Mesenchymal stem cell (in vitro differentiated cells and primary cell): ENCODE results near the gene ZBTB45.

ENCODE experiments used
- DNase-seq: peaks from one replicate; pipeline ENCODE4 v3.0.0-alpha.2; 2013
- H2AFZ ChIP-seq: one replicate; pipeline ENCODE4 v1.6.1; 2013; ENCODE audit warnings: low read depth, mild to moderate bottlenecking, control low read depth, inconsistent platforms, low read length, moderate library complexity
- H2AK5ac ChIP-seq: 2 replicates; pipeline ENCODE4 v1.6.1; 2013; ENCODE audit warnings: low read length, moderate library complexity, mild to moderate bottlenecking, inconsistent platforms; ENCODE audit not compliant: severe bottlenecking
- H2BK120ac ChIP-seq: one replicate; pipeline ENCODE4 v1.6.1; 2013; ENCODE audit warnings: low read depth, mild to moderate bottlenecking, inconsistent platforms, low read length, moderate library complexity
- H2BK12ac ChIP-seq, 2 experiments: one replicate each; pipeline ENCODE4 v1.6.1; 2013; ENCODE audit warnings: inconsistent platforms in 2 of 2, low read length in 2 of 2, mild to moderate bottlenecking in 2 of 2, moderate library complexity in 2 of 2, control low read depth in 1 of 2
- H2BK15ac ChIP-seq: one replicate; pipeline ENCODE4 v1.6.1; 2013; ENCODE audit warnings: mild to moderate bottlenecking, low read depth, inconsistent platforms; ENCODE audit not compliant: poor library complexity, severe bottlenecking
- H2BK5ac ChIP-seq: 2 replicates; pipeline ENCODE4 v1.6.1; 2013; ENCODE audit warnings: low read depth, mild to moderate bottlenecking, low read length, control low read depth, inconsistent platforms; ENCODE audit not compliant: poor library complexity, severe bottlenecking
- H3K14ac ChIP-seq, 2 experiments: one replicate each; pipeline ENCODE4 v1.6.1; 2013; ENCODE audit warnings: inconsistent platforms in 2 of 2, low read length in 2 of 2, control low read depth in 1 of 2, mild to moderate bottlenecking in 1 of 2, moderate library complexity in 1 of 2
- H3K18ac ChIP-seq, 2 experiments: one replicate each; pipeline ENCODE4 v1.6.1; 2013; ENCODE audit warnings: inconsistent platforms in 2 of 2, low read length in 2 of 2, control low read depth in 1 of 2, low read depth in 1 of 2, mild to moderate bottlenecking in 1 of 2
- H3K23ac ChIP-seq, 2 experiments: one replicate each; pipeline ENCODE4 v1.6.1; 2013; ENCODE audit warnings: inconsistent platforms in 2 of 2, low read length in 2 of 2, mild to moderate bottlenecking in 2 of 2, moderate library complexity in 2 of 2, control low read depth in 1 of 2
- H3K27ac ChIP-seq: 2 replicates; pipeline ENCODE4 v1.5.1; 2013; ENCODE audit warnings: mild to moderate bottlenecking, moderate library complexity, low read length, control low read depth, inconsistent platforms; ENCODE audit not compliant: poor library complexity, severe bottlenecking
- H3K27me3 ChIP-seq, 2 experiments: 2 replicates each; pipeline versions ENCODE4 v1.6.1 to v1.7.0; 2013; ENCODE audit warnings: low read length in 2 of 2, mild to moderate bottlenecking in 2 of 2, moderate library complexity in 2 of 2, control low read depth in 1 of 2, inconsistent platforms in 1 of 2; ENCODE audit not compliant: control insufficient read depth in 1 of 2, insufficient read depth in 1 of 2
- H3K36me3 ChIP-seq, 2 experiments: 2 replicates each; pipeline versions ENCODE4 v1.6.1 to v1.7.0; 2013; ENCODE audit warnings: low read length in 2 of 2, control low read depth in 1 of 2, inconsistent platforms in 1 of 2, low read depth in 1 of 2, mild to moderate bottlenecking in 1 of 2; ENCODE audit not compliant: insufficient read depth in 2 of 2, control insufficient read depth in 1 of 2
- H3K4ac ChIP-seq, 2 experiments: one replicate each; pipeline ENCODE4 v1.6.1; 2013; ENCODE audit warnings: inconsistent platforms in 2 of 2, low read length in 2 of 2, mild to moderate bottlenecking in 2 of 2, moderate library complexity in 2 of 2, control low read depth in 1 of 2, low read depth in 1 of 2
- H3K4me1 ChIP-seq: 2 replicates; pipeline ENCODE4 v1.6.1; 2013; ENCODE audit warnings: low read depth, low read length, control low read depth; ENCODE audit not compliant: control insufficient read depth, insufficient read depth
- H3K4me2 ChIP-seq: 2 replicates; pipeline ENCODE4 v1.6.1; 2013; ENCODE audit warnings: low read length, mild to moderate bottlenecking, inconsistent platforms; ENCODE audit not compliant: poor library complexity, severe bottlenecking
- H3K4me3 ChIP-seq, 2 experiments: 2 replicates each; pipeline versions ENCODE4 v1.5.1 to v1.7.0; 2013; ENCODE audit warnings: low read length in 2 of 2, mild to moderate bottlenecking in 2 of 2, control low read depth in 1 of 2, low read depth in 1 of 2; ENCODE audit not compliant: insufficient read depth in 1 of 2
- H3K79me1 ChIP-seq: replicated peaks from 2 replicates; pipeline ENCODE4 v1.6.1; 2013; ENCODE audit warnings: mild to moderate bottlenecking, control low read depth, low read length, inconsistent platforms; ENCODE audit not compliant: poor library complexity, severe bottlenecking
- H3K9ac ChIP-seq: 2 replicates; pipeline ENCODE4 v1.7.0; 2013; ENCODE audit warnings: mild to moderate bottlenecking, low read length, moderate library complexity
- H3K9me3 ChIP-seq: 2 replicates; pipeline ENCODE4 v1.7.0; 2013; ENCODE audit warnings: mild to moderate bottlenecking, low read length; ENCODE audit not compliant: control insufficient read depth
- H4K8ac ChIP-seq: one replicate; pipeline ENCODE4 v1.6.1; 2013; ENCODE audit warnings: inconsistent platforms, mild to moderate bottlenecking, low read length, moderate library complexity
- H4K91ac ChIP-seq: one replicate; pipeline ENCODE4 v1.6.1; 2013; ENCODE audit warnings: mild to moderate bottlenecking, low read length, inconsistent platforms
- WGBS: methylation state at CpG from one replicate; pipeline ENCODE4 v1.1.7; 2013; ENCODE audit warnings: mixed read lengths; 5-methylcytosine and 5-hydroxymethylcytosine counted together

Gene ZBTB45

DNA sequence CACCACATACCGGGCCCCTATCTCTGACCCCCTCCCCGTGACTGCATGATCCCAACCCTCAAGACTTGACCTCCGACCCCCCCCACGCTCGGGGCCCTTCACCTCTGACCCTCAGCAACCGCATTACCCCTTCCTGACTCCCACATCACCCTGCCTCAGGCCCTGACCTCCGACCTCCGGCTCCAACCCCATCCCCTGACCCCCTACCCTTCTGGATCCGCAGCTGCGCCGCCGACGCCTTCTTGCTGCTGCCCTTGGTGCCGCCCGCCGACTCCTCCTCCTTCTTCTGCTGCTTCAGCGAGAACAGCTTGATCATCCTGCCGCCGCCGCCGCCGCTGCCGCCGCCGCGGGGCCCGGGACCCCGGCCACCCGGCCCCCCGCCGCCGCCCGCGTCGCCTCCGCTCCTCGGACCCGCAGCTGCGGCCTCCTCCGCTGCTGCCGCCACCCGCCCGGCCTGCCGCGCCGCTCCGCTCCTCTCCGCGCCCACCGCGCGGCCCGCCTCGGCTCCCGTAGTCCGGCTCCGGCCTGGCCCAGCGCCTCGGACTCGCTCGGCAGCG, 38.5 kb upstream of the ZBTB45 start, which contains the start of gene UBE2M:
Gene UBE2M, minus strand, starts transcription at position 546 of the 557 bp plus-strand sequence. Its CDS starts 230 bp downstream, at position 316.
- peak within 1 kb of the TSS; percentile 96 for H2BK15ac ChIP-seq
- H3K9me3 ChIP-seq = no peaks in the 10 kb centered on the region
- H3K18ac ChIP-seq = peak within 1 kb of the TSS; percentile 100
- peaks cover 19 to 39% of the 10 kb centered on the region in 2 experiments for H3K36me3 ChIP-seq
- peak within 1 kb of the TSS; percentile 76 to 100 for H3K14ac ChIP-seq
- H3K27ac ChIP-seq = peak within 1 kb of the TSS; percentile 99
- H3K4ac ChIP-seq = peak within 1 kb of the TSS; percentile 99 to 100
- peak; percentile 67 for DNase-seq
- H2BK5ac ChIP-seq = peak within 1 kb of the TSS; percentile 90
- WGBS = 2% methylated on average over 43 of the region's 62 CpGs
- peak within 1 kb of the TSS; percentile 100 for H3K9ac ChIP-seq
- H2AFZ ChIP-seq = peak within 1 kb of the TSS; percentile 81
- peak within 1 kb of the TSS; percentile 89 for H3K4me2 ChIP-seq
- peak within 1 kb of the TSS; percentile 99 for H4K8ac ChIP-seq
- H2BK12ac ChIP-seq = peak within 1 kb of the TSS in 1 of 2 experiments; percentile 81
- peak within 1 kb of the TSS; percentile 90 for H2BK120ac ChIP-seq
- peaks cover 27% of the 10 kb centered on the region for H3K79me1 ChIP-seq
- peaks cover 48% of the 10 kb centered on the region for H3K4me1 ChIP-seq
- H2AK5ac ChIP-seq = peak within 1 kb of the TSS; percentile 90
- H3K23ac ChIP-seq = peak within 1 kb of the TSS in 1 of 2 experiments; percentile 98
- H4K91ac ChIP-seq = peak within 1 kb of the TSS; percentile 100
- no peaks in the 10 kb centered on the region for H3K27me3 ChIP-seq
- peak within 1 kb of the TSS; percentile 87 to 99 for H3K4me3 ChIP-seq

DNA sequence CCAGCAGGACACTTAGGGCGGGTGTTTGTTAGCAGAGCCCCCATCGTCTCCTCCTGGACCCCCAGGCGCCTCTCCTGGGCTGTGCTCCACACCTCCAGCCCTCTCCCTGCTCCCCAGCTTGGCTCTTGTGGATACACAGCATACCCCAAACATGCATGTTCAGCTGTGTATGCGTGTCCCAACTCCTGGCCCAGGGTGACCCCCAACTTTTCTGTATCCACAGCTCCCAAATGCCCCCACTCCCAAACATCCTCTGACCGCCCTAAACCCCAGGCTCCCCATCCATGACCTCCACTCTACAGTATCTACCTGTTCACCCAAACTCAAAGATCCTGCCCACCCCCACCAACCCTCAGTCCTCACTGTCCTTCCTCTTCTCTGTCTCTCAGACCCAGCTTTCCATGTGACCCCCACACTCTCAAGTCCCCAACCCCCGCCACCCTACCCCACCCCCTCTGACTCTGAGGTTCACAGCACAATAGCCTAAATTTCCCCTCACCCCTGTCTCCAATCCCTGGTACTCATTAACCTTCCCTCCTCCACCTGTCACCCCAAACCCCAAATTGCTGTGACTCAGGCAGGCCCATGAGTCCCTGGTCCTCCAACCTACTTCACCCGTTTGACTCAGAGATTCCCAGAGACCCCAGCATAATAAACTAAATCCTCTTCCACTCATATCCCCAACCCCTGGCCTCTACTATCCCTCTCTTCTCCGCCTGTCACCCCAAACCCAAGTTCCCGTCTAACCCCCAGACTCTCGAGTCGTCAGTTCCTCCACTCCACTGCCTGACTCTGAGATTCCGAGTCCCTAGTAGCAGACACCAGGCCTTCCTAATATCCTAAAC, 37.8 kb upstream of the ZBTB45 start:
- Histone ChIP-seq H4K8ac (no peak overlapping the region), H3K36me3 (peaks cover 26 to 37% of the 10 kb centered on the region in 2 experiments), H3K18ac (no peak overlapping the region), H2BK12ac (peak overlapping the region in 1 of 2 experiments; percentile 31), H3K4me2 (peak overlapping the region; percentile 74), H4K91ac (no peak overlapping the region), H3K4ac (peak overlapping the region; percentile 77 to 79), H3K23ac (peak overlapping the region in 1 of 2 experiments; percentile 66), H3K9me3 (no peaks in the 10 kb centered on the region), H3K14ac (peak overlapping the region in 1 of 2 experiments; percentile 97), H2AK5ac (no peak overlapping the region), H2BK120ac (peak overlapping the region; percentile 86), H2BK5ac (peak overlapping the region; percentile 14), H3K4me3 (peak overlapping the region; percentile 87 to 98), H3K9ac (peak overlapping the region; percentile 100), H3K27me3 (no peaks in the 10 kb centered on the region), H3K27ac (peak overlapping the region; percentile 86), H3K4me1 (peaks cover 42% of the 10 kb centered on the region), H3K79me1 (peaks cover 21% of the 10 kb centered on the region), H2BK15ac (no peak overlapping the region), H2AFZ (no peak overlapping the region)
- 32% methylated on average over 12 of the region's 12 CpGs for WGBS
- DNase-seq = no peak

DNA sequence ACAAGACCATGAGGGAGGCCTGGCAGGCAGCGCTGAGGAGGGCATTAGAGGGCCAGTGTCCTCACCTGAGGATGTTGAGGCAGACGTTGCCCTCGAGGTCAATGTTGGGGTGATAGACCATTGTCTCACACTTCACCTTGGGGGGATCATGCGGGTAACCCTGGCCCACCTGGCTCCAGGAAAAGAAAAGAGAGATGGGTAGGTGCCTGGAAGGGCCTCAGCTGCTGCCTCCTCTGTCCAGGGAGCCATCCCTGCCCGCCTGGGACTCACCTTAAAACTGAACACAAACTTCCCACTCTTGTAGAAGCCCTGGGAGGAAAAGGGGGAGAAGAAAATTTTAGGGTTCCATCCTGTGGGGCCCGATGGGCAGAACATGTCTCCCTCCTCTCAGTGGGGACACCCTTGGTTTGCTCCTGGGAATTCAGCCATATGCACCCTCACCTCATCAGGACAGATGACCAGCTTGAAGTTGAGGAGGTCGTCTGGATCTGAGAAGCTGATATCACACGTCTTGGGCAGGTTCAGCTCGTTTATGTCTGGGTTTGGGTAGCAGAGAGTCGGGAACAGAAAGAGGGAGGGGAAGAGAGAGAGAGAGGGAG, 37.1 kb upstream of the ZBTB45 start:
- Histone ChIP-seq H3K4me3 (peak overlapping the region; percentile 45 to 98), H2BK15ac (no peak overlapping the region), H3K36me3 (peaks cover 33 to 38% of the 10 kb centered on the region in 2 experiments), H3K9ac (peak overlapping the region; percentile 100), H3K4ac (peak overlapping the region in 1 of 2 experiments; percentile 3), H3K9me3 (no peaks in the 10 kb centered on the region), H3K18ac (no peak overlapping the region), H3K4me2 (peak overlapping the region; percentile 74), H3K27me3 (no peaks in the 10 kb centered on the region), H3K27ac (no peak overlapping the region), H3K23ac (peak overlapping the region in 1 of 2 experiments; percentile 66), H4K91ac (no peak overlapping the region), H3K4me1 (peaks cover 37% of the 10 kb centered on the region), H2BK120ac (no peak overlapping the region), H4K8ac (no peak overlapping the region), H3K14ac (peak overlapping the region in 1 of 2 experiments; percentile 62), H3K79me1 (peaks cover 15% of the 10 kb centered on the region), H2BK5ac (no peak overlapping the region), H2BK12ac (peak overlapping the region in 1 of 2 experiments; percentile 47), H2AK5ac (no peak overlapping the region), H2AFZ (no peak overlapping the region)
- WGBS = 81% methylated on average over 9 of the region's 10 CpGs
- DNase-seq = no peak
